SK-N-MC (cell line): ENCODE results near the gene INIP.

Experiments used
- DNase-seq: peaks from one replicate; pipeline ENCODE4 v3.0.0-alpha.2; 2011; ENCODE audit warnings: low read depth, low spot score
- H3K27ac ChIP-seq: fragments of 200-600 bp; sonication (generic); 2 replicates; pipeline ENCODE4 v1.5.1; 2016; ENCODE audit warnings: mixed run types
- H3K36me3 ChIP-seq: fragments of 200-600 bp; sonication (generic); 2 replicates; pipeline ENCODE4 v1.6.1; 2017; ENCODE audit warnings: antibody characterized with exemption, low read length, mixed read lengths; ENCODE audit not compliant: insufficient read depth
- H3K4me3 ChIP-seq: fragments of 200-600 bp; sonication (generic); 2 replicates; pipeline ENCODE4 v1.5.1; 2016
- H3K9ac ChIP-seq: fragments of 200-600 bp; sonication (generic); 2 replicates; pipeline ENCODE4 v1.8.0; 2017; ENCODE audit warnings: mixed run types, mixed read lengths; ENCODE audit not compliant: insufficient read length
- H3K9me3 ChIP-seq: fragments of 200-600 bp; sonication (generic); 2 replicates; pipeline ENCODE4 v1.6.1; 2017; ENCODE audit warnings: low read depth, mild to moderate bottlenecking, antibody characterized with exemption, low read length, moderate library complexity, mixed read lengths
- EZH2 ChIP-seq: fragments of 200-600 bp; sonication (generic); IDR thresholded peaks from one replicate; pipeline ENCODE4 v1.6.1; 2017; ENCODE audit warnings: antibody characterized with exemption
- FOXP2 ChIP-seq: optimal IDR thresholded peaks from 2 replicates; pipeline ENCODE3; 2011; ENCODE audit warnings: mild to moderate bottlenecking, moderate library complexity; ENCODE audit not compliant: insufficient read depth; ENCODE audit errors: extremely low read length, control extremely low read depth
- POLR2AphosphoS5 ChIP-seq: IDR thresholded peaks from 2 replicates; pipeline ENCODE4 v1.6.1; 2012; ENCODE audit warnings: mild to moderate bottlenecking, low read depth, low read length, borderline replicate concordance

INIP gene

GRCh38 chr9:112642126-112642525, 75.8 kb downstream of the INIP start:
- Histone ChIP-seq H3K9ac (no peak overlapping the region), H3K27ac (no peak overlapping the region), H3K9me3 (peaks cover 6% of the 10 kb centered on the region; the same call in 1 of the 2 replicates), H3K4me3 (no peak overlapping the region), H3K36me3 (peaks cover 23% of the 10 kb centered on the region; the same call in 1 of the 2 replicates)
- TF ChIP-seq POLR2AphosphoS5 (no peak), FOXP2 (no peak), EZH2 (no peak)
- no peak for DNase-seq

GRCh38 chr9:112640311-112640710, 77.6 kb downstream of the INIP start:
- DNase-seq: no peak
- TF ChIP-seq FOXP2: no peak
- TF ChIP-seq POLR2AphosphoS5: no peak
- no peak for TF ChIP-seq EZH2
- Histone ChIP-seq H3K9me3 (peaks cover 6% of the 10 kb centered on the region; the same call in 1 of the 2 replicates), H3K4me3 (no peak overlapping the region), H3K9ac (no peak overlapping the region), H3K36me3 (peaks cover 9% of the 10 kb centered on the region; the same call in 1 of the 2 replicates), H3K27ac (no peak overlapping the region)
